IMR-90 (cell line): Measurements from ENCODE around the gene INPP5B. TPM values are rescaled to one million over a fixed set of nuclear protein-coding genes. Genes with fewer than 3 reads are reported as not detected.

ENCODE experiments used
- ATAC-seq: fragments of 200-7000 bp; cut with Tn5 transposase; 2 replicates; pipeline ENCODE4 v1.9.1; 2020; ENCODE audit warnings: low read depth, mild to moderate bottlenecking, moderate library complexity
- BruUV-seq: library from RNA; stranded (reverse); fragments of 400-500 nt; replicated peaks from 2 replicates; lab custom pipeline; 2021; lab: Mats Ljungman, UMichigan
- CTCF ChIA-PET: fragments of 300-600 bp; formaldehyde crosslinking; extraction: SDS; loops from one replicate; lab custom pipeline; 2021; ENCODE audit warnings: antibody characterized with exemption; lab: Yijun Ruan, JAX
- POLR2A ChIA-PET: fragments of 300-600 bp; sonication (Branson Sonifier 250); formaldehyde crosslinking; loops from one replicate; lab custom pipeline; 2022; ENCODE audit warnings: antibody characterized with exemption; ENCODE audit not compliant: unreplicated experiment; lab: Charles Lee
- DNase-seq: peaks from one replicate; pipeline ENCODE4 v3.0.0; 2013
- H2AFZ ChIP-seq: replicated peaks from 2 replicates; pipeline ENCODE3; 2013; ENCODE audit warnings: low read length, mild to moderate bottlenecking; ENCODE audit not compliant: poor library complexity
- H2AK5ac ChIP-seq: 2 replicates; pipeline ENCODE4 v1.6.1; 2013; ENCODE audit warnings: low read depth, low read length, inconsistent platforms
- H2AK9ac ChIP-seq: replicated peaks from 2 replicates; pipeline ENCODE3; 2013; ENCODE audit warnings: mild to moderate bottlenecking, low read depth, low read length, moderate library complexity; ENCODE audit not compliant: poor library complexity
- H2BK120ac ChIP-seq: 2 replicates; pipeline ENCODE4 v1.6.1; 2013; ENCODE audit warnings: low read depth, low read length, inconsistent platforms
- H2BK15ac ChIP-seq: 3 replicates; pipeline ENCODE4 v1.6.1; 2013; ENCODE audit warnings: low read depth, low read length, inconsistent platforms
- H2BK20ac ChIP-seq: 2 replicates; pipeline ENCODE4 v1.6.1; 2013; ENCODE audit warnings: low read depth, mild to moderate bottlenecking, inconsistent platforms, low read length, moderate library complexity
- H2BK5ac ChIP-seq: 2 replicates; pipeline ENCODE4 v1.6.1; 2013; ENCODE audit warnings: mild to moderate bottlenecking, low read depth, low read length, inconsistent platforms; ENCODE audit not compliant: poor library complexity, severe bottlenecking
- H3K14ac ChIP-seq: replicated peaks from 2 replicates; pipeline ENCODE4 v1.6.1; 2013; ENCODE audit warnings: low read depth, low read length, inconsistent platforms
- H3K18ac ChIP-seq: 2 replicates; pipeline ENCODE4 v1.6.1; 2013; ENCODE audit warnings: low read depth, low read length, control low read depth
- H3K23ac ChIP-seq: 2 replicates; pipeline ENCODE4 v1.6.1; 2013; ENCODE audit warnings: low read depth, low read length, inconsistent platforms
- H3K27ac ChIP-seq: 2 replicates; pipeline ENCODE4 v1.5.1; 2013; ENCODE audit warnings: mild to moderate bottlenecking, control low read depth, low read length; ENCODE audit not compliant: insufficient read depth
- H3K27me3 ChIP-seq: 2 replicates; pipeline ENCODE4 v1.6.1; 2013; ENCODE audit warnings: low read length; ENCODE audit not compliant: control insufficient read depth, insufficient read depth
- H3K36me3 ChIP-seq: 2 replicates; pipeline ENCODE4 v1.6.1; 2013; ENCODE audit warnings: low read length, mixed read lengths; ENCODE audit not compliant: control insufficient read depth, insufficient read depth
- H3K4ac ChIP-seq: 2 replicates; pipeline ENCODE4 v1.6.1; 2013; ENCODE audit warnings: low read depth, low read length, inconsistent platforms
- H3K4me1 ChIP-seq: 2 replicates; pipeline ENCODE4 v1.6.1; 2013; ENCODE audit warnings: low read length, mixed read lengths; ENCODE audit not compliant: control insufficient read depth, insufficient read depth
- H3K4me2 ChIP-seq: 2 replicates; pipeline ENCODE4 v1.6.1; 2013; ENCODE audit warnings: low read depth, mild to moderate bottlenecking, control low read depth, low read length, moderate library complexity
- H3K4me3 ChIP-seq: 2 replicates; pipeline ENCODE4 v1.5.1; 2013; ENCODE audit warnings: low read depth, mild to moderate bottlenecking, control low read depth, low read length, moderate library complexity; ENCODE audit not compliant: insufficient read depth
- H3K56ac ChIP-seq: 2 replicates; pipeline ENCODE4 v1.6.1; 2013; ENCODE audit warnings: low read length, inconsistent platforms; ENCODE audit not compliant: insufficient read depth; ENCODE audit errors: extremely low read depth
- H3K79me1 ChIP-seq, 2 experiments: 2 replicates each; pipeline ENCODE4 v1.6.1; 2013; ENCODE audit warnings: low read length in 2 of 2, inconsistent platforms in 1 of 2, low read depth in 1 of 2
- H3K9ac ChIP-seq: 2 replicates; pipeline ENCODE4 v1.6.1; 2013; ENCODE audit warnings: low read depth, low read length, control low read depth
- H3K9me1 ChIP-seq: 2 replicates; pipeline ENCODE4 v1.6.1; 2013; ENCODE audit warnings: low read length, inconsistent platforms; ENCODE audit not compliant: insufficient read depth
- H3K9me3 ChIP-seq: 2 replicates; pipeline ENCODE4 v1.6.1; 2013; ENCODE audit warnings: low read length; ENCODE audit not compliant: control insufficient read depth, insufficient read depth
- H4K20me1 ChIP-seq: 2 replicates; pipeline ENCODE4 v1.6.1; 2013; ENCODE audit warnings: low read length, inconsistent platforms; ENCODE audit not compliant: insufficient read depth
- H4K5ac ChIP-seq: 2 replicates; pipeline ENCODE4 v1.6.1; 2013; ENCODE audit warnings: mild to moderate bottlenecking, low read depth, low read length, control low read depth
- H4K8ac ChIP-seq, 2 experiments: 2 replicates each; pipeline ENCODE4 v1.6.1; 2013; ENCODE audit warnings: low read depth in 2 of 2, low read length in 2 of 2, control low read depth in 1 of 2, inconsistent platforms in 1 of 2
- H4K91ac ChIP-seq: 2 replicates; pipeline ENCODE4 v1.6.1; 2013; ENCODE audit warnings: low read depth, low read length, inconsistent platforms; ENCODE audit not compliant: insufficient read depth
- CEBPB ChIP-seq: IDR thresholded peaks from 2 replicates; pipeline ENCODE4 v1.6.1; 2012; ENCODE audit warnings: low read depth, low read length, improper control_type of control experiment
- SMC3 ChIP-seq: fragments of 150-350 bp; IDR thresholded peaks from 2 replicates; pipeline ENCODE4 v1.6.1; 2016; ENCODE audit warnings: low read depth, mild to moderate bottlenecking, antibody characterized with exemption, low read length, moderate library complexity
- WGBS, 2 experiments: methylation state at CpG; one replicate each; pipeline versions ENCODE4 v1.1.5 to v1.1.7; 2013; ENCODE audit warnings: missing lambda C conversion rate in 2 of 2; ENCODE audit not compliant: insufficient read length in 1 of 2; ENCODE audit errors: extremely low coverage in 2 of 2; 5-methylcytosine and 5-hydroxymethylcytosine counted together
- dilution Hi-C: fragments of 300-500 bp; cut with HindIII; formaldehyde crosslinking; loops from one replicate; pipeline ENCODE4 v1.14.3; 2018; ENCODE audit warnings: low sequenced_read_pairs; ENCODE audit not compliant: unreplicated experiment
- in situ Hi-C: fragments of 300-500 bp; cut with MboI; formaldehyde crosslinking; loops from 3 replicates; pipeline ENCODE4 v1.14.3; 2019; ENCODE audit warnings: low sequenced_read_pairs, inconsistent platforms, mixed read lengths
- intact Hi-C: fragments of 100-400 bp; cut with micrococcal nuclease; formaldehyde crosslinking; loops from 2 replicates; pipeline ENCODE4 v1.10.0; 2022
- polyA plus RNA-seq, 3 experiments: library from polyadenylated mRNA; depleted of rRNA; stranded (reverse); fragments of >200 nt; gene quantifications; 2 replicates each; pipeline ENCODE4 v1.2.3, GENCODE V29; 2012; ENCODE audit warnings: low replicate concordance in 1 of 3
- total RNA-seq: library from RNA; depleted of rRNA; stranded (reverse); fragments of >200 nt; gene quantifications from 2 replicates; pipeline ENCODE4 v1.2.3, GENCODE V29; 2012

The INPP5B gene
- total and polyA plus RNA-seq, 2 of the 4 experiments (the other 2 are of a cell fraction) = 9.4 to 20.4 TPM

DNA sequence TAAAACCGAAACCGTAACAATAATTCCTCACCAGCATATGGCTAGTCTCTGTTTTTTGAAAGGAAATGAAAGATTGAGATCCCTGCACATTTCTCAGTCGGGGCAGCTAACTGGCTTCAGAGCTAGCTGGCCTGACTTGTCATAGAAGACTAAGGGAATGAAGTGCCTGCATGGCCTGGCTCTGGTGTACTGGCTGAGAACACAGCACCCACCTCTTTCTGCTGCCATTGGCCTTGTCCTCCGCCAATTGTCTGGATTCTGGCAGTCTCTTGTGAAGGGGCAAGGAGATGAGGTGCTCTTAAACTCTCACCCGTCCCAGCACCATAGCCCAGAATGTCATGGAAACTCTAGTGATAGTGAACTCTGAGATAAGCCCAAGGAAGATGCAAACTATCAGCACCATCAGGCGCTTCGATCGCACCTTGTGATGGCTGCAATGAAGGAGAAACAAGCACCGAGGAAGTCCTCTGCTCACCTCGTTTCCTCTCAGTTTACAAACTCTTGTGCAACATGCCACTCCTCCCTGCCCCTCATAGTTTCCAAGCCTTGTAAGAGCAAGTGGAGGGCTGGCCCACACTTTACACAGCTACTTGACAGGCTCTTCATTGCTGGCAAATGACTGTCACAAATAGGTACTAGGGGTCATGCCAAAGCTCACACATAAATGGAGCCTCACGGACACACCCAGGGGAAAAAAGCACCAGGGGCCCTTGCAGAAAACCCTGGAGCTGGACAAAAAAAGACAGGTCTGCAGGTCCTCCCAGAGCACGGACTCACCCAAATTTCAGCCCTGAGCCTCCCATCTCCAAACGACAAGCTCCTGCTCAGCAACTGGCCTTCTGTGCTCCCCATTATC, 16.4 kb downstream of the INPP5B start:
- Histone ChIP-seq H3K18ac (no peak overlapping the region), H2AK5ac (no peak overlapping the region), H2AFZ (no peak overlapping the region), H3K4me2 (no peak overlapping the region; the same call in 1 of the 2 replicates), H4K5ac (no peak overlapping the region), H2BK5ac (no peak overlapping the region), H3K4ac (no peak overlapping the region), H2AK9ac (no peak overlapping the region), H2BK20ac (no peak overlapping the region), H3K27me3 (no peaks in the 10 kb centered on the region), H3K27ac (no peak overlapping the region), H3K23ac (no peak overlapping the region), H4K20me1 (peaks cover 27% of the 10 kb centered on the region), H3K4me1 (peaks cover 11% of the 10 kb centered on the region), H3K56ac (no peak overlapping the region), H3K9ac (no peak overlapping the region), H3K9me1 (peaks cover 5% of the 10 kb centered on the region; the same call in 1 of the 2 replicates), H3K14ac (no peak overlapping the region), H2BK120ac (no peak overlapping the region), H4K8ac (no peak overlapping the region), H3K4me3 (no peak overlapping the region), H4K91ac (no peak overlapping the region), H3K36me3 (peaks cover 16% of the 10 kb centered on the region), H2BK15ac (no peak overlapping the region), H3K79me1 (peaks cover 16 to 52% of the 10 kb centered on the region in 2 experiments; a peak in 3 of 4 replicates), H3K9me3 (no peaks in the 10 kb centered on the region)
- ChIA-PET POLR2A (no interaction called here), CTCF (no interaction called here)
- dilution Hi-C loops (no loop called here), in situ Hi-C loops (no loop called here), intact Hi-C loops (no loop called here)
- TF ChIP-seq CEBPB (peak; percentile 78), SMC3 (no peak)
- WGBS, 2 experiments = 78% methylated on average over 6 of the region's 13 CpGs; no CpG with 5 or more reads in 1 of the 2 experiments
- no TSS peak for BruUV-seq
- DNase-seq = peak; percentile 13
- ATAC-seq = no peak
